Trophoblast cell (in vitro differentiated cells and primary cell): ENCODE measurements around the gene VWA3A.

Experiments used
- DNase-seq, 2 donors: peaks; one replicate each; pipeline ENCODE4 v3.0.0-alpha.2; 2016
- H2AFZ ChIP-seq: 2 replicates; pipeline ENCODE4 v1.6.1; 2013; ENCODE audit warnings: low read length, moderate library complexity, mild to moderate bottlenecking; ENCODE audit not compliant: insufficient read depth, poor library complexity
- H2AK5ac ChIP-seq: 2 replicates; pipeline ENCODE4 v1.6.1; 2013; ENCODE audit warnings: mild to moderate bottlenecking, low read length
- H2BK120ac ChIP-seq: 2 replicates; pipeline ENCODE4 v1.6.1; 2013; ENCODE audit warnings: low read length, mild to moderate bottlenecking, moderate library complexity; ENCODE audit not compliant: insufficient read depth, poor library complexity
- H2BK12ac ChIP-seq: 2 replicates; pipeline ENCODE4 v1.6.1; 2013; ENCODE audit warnings: mild to moderate bottlenecking, low read length, moderate library complexity
- H2BK5ac ChIP-seq: 2 replicates; pipeline ENCODE4 v1.6.1; 2013; ENCODE audit warnings: low read length, low read depth, moderate library complexity, mild to moderate bottlenecking; ENCODE audit not compliant: poor library complexity
- H3K14ac ChIP-seq: 2 replicates; pipeline ENCODE4 v1.6.1; 2013; ENCODE audit warnings: mild to moderate bottlenecking, low read length
- H3K18ac ChIP-seq: 2 replicates; pipeline ENCODE4 v1.6.1; 2013; ENCODE audit warnings: mild to moderate bottlenecking, low read length
- H3K23ac ChIP-seq: 2 replicates; pipeline ENCODE4 v1.6.1; 2013; ENCODE audit warnings: low read length
- H3K27ac ChIP-seq: 2 replicates; pipeline ENCODE4 v1.5.1; 2013; ENCODE audit warnings: low read depth, mild to moderate bottlenecking, inconsistent platforms, low read length, moderate library complexity
- H3K27me3 ChIP-seq: 2 replicates; pipeline ENCODE4 v1.6.1; 2013; ENCODE audit warnings: inconsistent platforms, mild to moderate bottlenecking, low read length, moderate library complexity; ENCODE audit not compliant: insufficient read depth
- H3K36me3 ChIP-seq, 2 experiments: 1 replicate in 1 of 2; 2 replicates in 1 of 2; pipeline ENCODE4 v1.6.1; 2013; ENCODE audit warnings: low read length in 2 of 2, mild to moderate bottlenecking in 2 of 2, moderate library complexity in 1 of 2; ENCODE audit not compliant: insufficient read depth in 2 of 2, control insufficient read depth in 1 of 2
- H3K4ac ChIP-seq: 2 replicates; pipeline ENCODE4 v1.6.1; 2013; ENCODE audit warnings: low read depth, mild to moderate bottlenecking, low read length, moderate library complexity
- H3K4me1 ChIP-seq, 2 experiments: 1 replicate in 1 of 2; 2 replicates in 1 of 2; pipeline ENCODE4 v1.6.1; 2013; ENCODE audit warnings: low read length in 2 of 2, mild to moderate bottlenecking in 2 of 2, moderate library complexity in 1 of 2; ENCODE audit not compliant: insufficient read depth in 2 of 2, control insufficient read depth in 1 of 2
- H3K4me2 ChIP-seq: 2 replicates; pipeline ENCODE4 v1.6.1; 2013; ENCODE audit warnings: inconsistent platforms, mild to moderate bottlenecking, low read length, moderate library complexity
- H3K4me3 ChIP-seq: 2 replicates; pipeline ENCODE4 v1.5.1; 2013; ENCODE audit warnings: mild to moderate bottlenecking, low read depth, low read length, inconsistent platforms
- H3K79me1 ChIP-seq: one replicate; pipeline ENCODE4 v1.6.1; 2013; ENCODE audit warnings: low read length
- H3K79me2 ChIP-seq: 2 replicates; pipeline ENCODE4 v1.6.1; 2013; ENCODE audit warnings: low read length, mild to moderate bottlenecking; ENCODE audit not compliant: control insufficient read depth, insufficient read depth, poor library complexity
- H3K9ac ChIP-seq: 2 replicates; pipeline ENCODE4 v1.6.1; 2013; ENCODE audit warnings: mild to moderate bottlenecking, low read length
- H3K9me3 ChIP-seq: 2 replicates; pipeline ENCODE4 v1.6.1; 2013; ENCODE audit warnings: low read depth, mild to moderate bottlenecking, control low read depth, inconsistent platforms, low read length; ENCODE audit not compliant: insufficient read depth
- H4K12ac ChIP-seq: 2 replicates; pipeline ENCODE4 v1.6.1; 2013; ENCODE audit warnings: low read depth, mild to moderate bottlenecking, low read length, moderate library complexity
- H4K8ac ChIP-seq: 2 replicates; pipeline ENCODE4 v1.6.1; 2013; ENCODE audit warnings: low read depth, mild to moderate bottlenecking, low read length, moderate library complexity
- H4K91ac ChIP-seq: one replicate; pipeline ENCODE4 v1.6.1; 2013; ENCODE audit warnings: low read depth, mild to moderate bottlenecking, low read length, moderate library complexity
- WGBS: extraction: QIAGEN DNeasy Blood & Tissue Kit; methylation state at CpG from one replicate; pipeline ENCODE4 v1.1.7; 2013; ENCODE audit warnings: missing lambda C conversion rate; ENCODE audit not compliant: insufficient read length, insufficient coverage; ENCODE audit errors: extremely low coverage; 5-methylcytosine and 5-hydroxymethylcytosine counted together

VWA3A gene

GRCh38 chr16:22163806-22164205, 71.5 kb downstream of the VWA3A start:
- no CpG with 5 or more reads among the region's 6 CpGs for WGBS
- H3K36me3 ChIP-seq: no peaks in the 10 kb centered on the region

GRCh38 chr16:22164482-22164881, 72.1 kb downstream of the VWA3A start:
- Histone ChIP-seq H4K12ac (no peak overlapping the region), H2BK5ac (no peak overlapping the region), H3K36me3 (no peaks in the 10 kb centered on the region)

More at GRCh38 chr16:22163806-22164205, 71.5 kb downstream of the VWA3A start:
- Histone ChIP-seq H3K79me2 (no peaks in the 10 kb centered on the region), H3K9ac (no peak overlapping the region), H3K4me3 (no peak overlapping the region), H3K23ac (no peak overlapping the region), H3K4me2 (no peak overlapping the region), H3K27ac (no peak overlapping the region), H4K91ac (no peak overlapping the region), H2AFZ (no peak overlapping the region), H4K12ac (no peak overlapping the region), H3K4me1 (peaks cover 0 to 3% of the 10 kb centered on the region in 2 experiments), H2BK120ac (no peak overlapping the region), H3K18ac (no peak overlapping the region), H3K9me3 (peaks cover 5% of the 10 kb centered on the region), H2BK12ac (no peak overlapping the region), H2AK5ac (no peak overlapping the region), H3K4ac (no peak overlapping the region), H4K8ac (no peak overlapping the region), H2BK5ac (no peak overlapping the region), H3K14ac (no peak overlapping the region), H3K27me3 (peaks cover 3% of the 10 kb centered on the region), H3K79me1 (no peaks in the 10 kb centered on the region)
- no peak for DNase-seq

GRCh38 chr16:22165508-22166285, 73.4 kb downstream of the VWA3A start:
- Histone ChIP-seq H2BK120ac (no peak overlapping the region), H3K36me3 (no peaks in the 10 kb centered on the region), H2AFZ (no peak overlapping the region), H3K14ac (no peak overlapping the region), H4K8ac (no peak overlapping the region), H3K23ac (no peak overlapping the region), H2AK5ac (no peak overlapping the region), H3K18ac (no peak overlapping the region), H3K4ac (no peak overlapping the region), H3K9ac (no peak overlapping the region), H3K4me3 (no peak overlapping the region), H2BK12ac (no peak overlapping the region), H3K4me2 (no peak overlapping the region), H2BK5ac (no peak overlapping the region), H3K9me3 (peaks cover 5% of the 10 kb centered on the region), H3K4me1 (peaks cover 0 to 3% of the 10 kb centered on the region in 2 experiments), H3K79me1 (no peaks in the 10 kb centered on the region), H4K12ac (no peak overlapping the region), H3K27ac (no peak overlapping the region), H4K91ac (no peak overlapping the region), H3K27me3 (peaks cover 3% of the 10 kb centered on the region), H3K79me2 (no peaks in the 10 kb centered on the region)
- no CpG with 5 or more reads among the region's 16 CpGs for WGBS
- no peak for DNase-seq

More at GRCh38 chr16:22164482-22164881, 72.1 kb downstream of the VWA3A start:
- H4K91ac ChIP-seq: no peak overlapping the region
- no peaks in the 10 kb centered on the region for H3K79me2 ChIP-seq
- no peak overlapping the region for H2BK12ac ChIP-seq
- no peak overlapping the region for H3K4ac ChIP-seq
- H3K27ac ChIP-seq: no peak overlapping the region
- H3K18ac ChIP-seq: no peak overlapping the region
- no CpG with 5 or more reads among the region's 5 CpGs for WGBS
- DNase-seq: no peak
- H3K4me2 ChIP-seq: no peak overlapping the region
- H3K9ac ChIP-seq: no peak overlapping the region
- no peak overlapping the region for H2BK120ac ChIP-seq
- no peak overlapping the region for H2AK5ac ChIP-seq
- no peak overlapping the region for H3K4me3 ChIP-seq
- H3K14ac ChIP-seq: no peak overlapping the region
- no peak overlapping the region for H2AFZ ChIP-seq
- no peak overlapping the region for H3K23ac ChIP-seq
- H3K9me3 ChIP-seq: peaks cover 5% of the 10 kb centered on the region
- peaks cover 3% of the 10 kb centered on the region for H3K27me3 ChIP-seq
- H3K79me1 ChIP-seq: no peaks in the 10 kb centered on the region
- H4K8ac ChIP-seq: no peak overlapping the region
- H3K4me1 ChIP-seq: peaks cover 0 to 3% of the 10 kb centered on the region in 2 experiments

- Histone ChIP-seq H2AFZ (no peak overlapping the region), H3K4me3 (no peak overlapping the region), H3K14ac (no peak overlapping the region), H4K12ac (no peak overlapping the region), H2AK5ac (no peak overlapping the region), H2BK120ac (no peak overlapping the region), H3K36me3 (no peaks in the 10 kb centered on the region), H3K79me2 (no peaks in the 10 kb centered on the region), H3K4ac (no peak overlapping the region), H4K91ac (no peak overlapping the region), H2BK12ac (no peak overlapping the region), H3K4me1 (no peaks in the 10 kb centered on the region), H2BK5ac (no peak overlapping the region), H3K4me2 (no peak overlapping the region), H3K18ac (no peak overlapping the region), H3K9me3 (no peaks in the 10 kb centered on the region), H3K23ac (no peak overlapping the region), H3K9ac (no peak overlapping the region), H3K27me3 (no peaks in the 10 kb centered on the region), H3K27ac (no peak overlapping the region), H4K8ac (no peak overlapping the region), H3K79me1 (no peaks in the 10 kb centered on the region)
- no CpG with 5 or more reads among the region's 6 CpGs for WGBS
- DNase-seq: no peak
Observed at GRCh38 chr16:22171953-22172352, 79.6 kb downstream of the VWA3A start.
